Measurements from ENCODE around the gene MSLN.

Gene MSLN

DNA sequence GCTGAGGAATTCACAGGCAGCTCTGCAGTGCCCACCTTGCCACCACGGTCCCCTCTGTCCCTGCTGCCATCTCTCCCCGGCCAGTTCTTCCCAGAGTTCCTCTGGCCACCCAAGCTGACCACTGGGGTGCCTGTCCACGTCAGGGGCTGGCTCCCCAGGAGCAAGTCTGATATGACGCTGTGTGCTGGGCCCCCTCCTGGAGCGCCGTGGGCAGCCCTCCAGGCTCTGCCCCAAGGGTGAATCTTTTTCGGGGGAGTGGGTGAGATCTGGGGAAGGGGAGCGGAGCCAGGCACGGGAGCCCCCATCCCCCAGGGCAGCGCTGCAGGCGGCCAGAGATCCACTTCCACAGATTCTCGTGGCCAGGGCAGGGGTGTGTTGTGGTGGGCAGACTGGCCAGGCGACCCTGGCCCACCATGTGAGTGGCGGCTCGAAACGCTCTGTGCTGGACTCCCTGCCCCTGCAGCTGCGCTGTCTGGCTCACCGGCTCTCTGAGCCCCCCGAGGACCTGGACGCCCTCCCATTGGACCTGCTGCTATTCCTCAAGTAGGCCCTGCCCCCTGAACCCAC lies 3.7 kb downstream of the MSLN start:
- no peak overlapping the region for H3K9ac ChIP-seq (ENCODE audit: low read depth, low read length)
- no peaks in the 10 kb centered on the region; the same call in 1 of the 2 replicates for H4K20me1 ChIP-seq (ENCODE audit: insufficient read depth, low read length)
- no peak overlapping the region for H3K4me3 ChIP-seq (ENCODE audit: low read depth in 1 of 2, low read length in 2 of 2)
- H3K4me1 ChIP-seq (ENCODE audit: insufficient read depth, low read length) = no peaks in the 10 kb centered on the region
- DNase-seq = no peak
- ATAC-seq (ENCODE audit: insufficient read depth, low read depth) = no peak
- H2AFZ ChIP-seq (ENCODE audit: low read depth, low read length) = no peak overlapping the region
- H3K79me2 ChIP-seq (ENCODE audit: insufficient read depth, low read length) = no peaks in the 10 kb centered on the region
- no peaks in the 10 kb centered on the region for H3K27me3 ChIP-seq (ENCODE audit: insufficient read depth, low read length, poor library complexity)
- no peaks in the 10 kb centered on the region for H3K36me3 ChIP-seq (ENCODE audit: insufficient read depth, low read length)
- H3K4me2 ChIP-seq (ENCODE audit: insufficient read depth, low read length) = no peak overlapping the region
- no peak for TF ChIP-seq EZH2 (IDR thresholded peaks at IDR 0.05; ENCODE audit: borderline replicate concordance, low read depth, low read length, severe bottlenecking)
- no peak for TF ChIP-seq CTCF (IDR thresholded peaks at IDR 0.05; ENCODE audit: borderline replicate concordance, extremely low read depth, low read length, poor library complexity, severe bottlenecking)
- H3K27ac ChIP-seq (ENCODE audit: low read length) = no peak overlapping the region
- H3K9me3 ChIP-seq (ENCODE audit: insufficient read depth, low read length, severe bottlenecking) = no peaks in the 10 kb centered on the region

GRCh38 chr16:764848-765487 lies 4.4 kb downstream of the MSLN start:
- Histone ChIP-seq H3K36me3 (ENCODE audit: insufficient read depth, low read length) (no peaks in the 10 kb centered on the region), H3K27me3 (ENCODE audit: insufficient read depth, low read length, poor library complexity) (no peaks in the 10 kb centered on the region), H2AFZ (ENCODE audit: low read depth, low read length) (no peak overlapping the region), H3K27ac (ENCODE audit: low read length) (no peak overlapping the region), H3K9me3 (ENCODE audit: insufficient read depth, low read length, severe bottlenecking) (no peaks in the 10 kb centered on the region), H3K4me1 (ENCODE audit: insufficient read depth, low read length) (no peaks in the 10 kb centered on the region), H4K20me1 (ENCODE audit: insufficient read depth, low read length) (no peaks in the 10 kb centered on the region; the same call in 1 of the 2 replicates), H3K79me2 (ENCODE audit: insufficient read depth, low read length) (no peaks in the 10 kb centered on the region), H3K4me3 (ENCODE audit: low read depth in 1 of 2, low read length in 2 of 2) (no peak overlapping the region), H3K9ac (ENCODE audit: low read depth, low read length) (no peak overlapping the region), H3K4me2 (ENCODE audit: insufficient read depth, low read length) (no peak overlapping the region)
- no peak for TF ChIP-seq CTCF (IDR thresholded peaks at IDR 0.05; ENCODE audit: borderline replicate concordance, extremely low read depth, low read length, poor library complexity, severe bottlenecking)
- TF ChIP-seq EZH2 (IDR thresholded peaks at IDR 0.05; ENCODE audit: borderline replicate concordance, low read depth, low read length, severe bottlenecking) = no peak
- ATAC-seq (ENCODE audit: insufficient read depth, low read depth) (no peak), DNase-seq (no peak)

DNA sequence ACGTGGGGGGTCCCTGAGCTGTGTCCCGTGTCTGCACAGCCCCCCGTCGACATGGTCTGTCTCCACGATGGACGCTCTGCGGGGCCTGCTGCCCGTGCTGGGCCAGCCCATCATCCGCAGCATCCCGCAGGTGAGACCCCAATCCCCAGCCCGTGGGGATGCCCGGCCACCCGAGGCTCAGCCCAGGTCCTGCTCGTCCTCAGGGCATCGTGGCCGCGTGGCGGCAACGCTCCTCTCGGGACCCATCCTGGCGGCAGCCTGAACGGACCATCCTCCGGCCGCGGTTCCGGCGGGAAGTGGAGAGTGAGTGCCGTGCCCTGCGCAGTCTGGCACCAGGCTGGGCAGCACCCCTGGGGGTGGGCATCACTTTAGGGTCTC lies 4.9 kb downstream of the MSLN start:
- H3K9me3 ChIP-seq (ENCODE audit: insufficient read depth, low read length, severe bottlenecking) = no peaks in the 10 kb centered on the region
- DNase-seq (no peak), ATAC-seq (ENCODE audit: insufficient read depth, low read depth) (no peak)
- H3K36me3 ChIP-seq (ENCODE audit: insufficient read depth, low read length) = no peaks in the 10 kb centered on the region
- TF ChIP-seq CTCF (IDR thresholded peaks at IDR 0.05; ENCODE audit: borderline replicate concordance, extremely low read depth, low read length, poor library complexity, severe bottlenecking) (no peak), EZH2 (IDR thresholded peaks at IDR 0.05; ENCODE audit: borderline replicate concordance, low read depth, low read length, severe bottlenecking) (no peak)
- H3K4me3 ChIP-seq (ENCODE audit: low read depth in 1 of 2, low read length in 2 of 2) = no peak overlapping the region
- H3K79me2 ChIP-seq (ENCODE audit: insufficient read depth, low read length) = no peaks in the 10 kb centered on the region
- no peak overlapping the region for H2AFZ ChIP-seq (ENCODE audit: low read depth, low read length)
- H3K4me1 ChIP-seq (ENCODE audit: insufficient read depth, low read length) = no peaks in the 10 kb centered on the region
- H3K27ac ChIP-seq (ENCODE audit: low read length) = no peak overlapping the region
- no peaks in the 10 kb centered on the region for H3K27me3 ChIP-seq (ENCODE audit: insufficient read depth, low read length, poor library complexity)
- no peak overlapping the region for H3K9ac ChIP-seq (ENCODE audit: low read depth, low read length)
- no peak overlapping the region for H3K4me2 ChIP-seq (ENCODE audit: insufficient read depth, low read length)
- no peaks in the 10 kb centered on the region; the same call in 1 of the 2 replicates for H4K20me1 ChIP-seq (ENCODE audit: insufficient read depth, low read length)
